Sigmoid colon (tissue), 4 donors: ENCODE measurements around the gene WFDC10A.

Source experiments
- CTCF ChIP-seq, 4 experiments: fragments of 450-650 bp in 3 of 4; fragments of 200-600 bp in 1 of 4; IDR thresholded peaks; one replicate each; pipeline ENCODE4 v1.5.1; 2016 to 2019; ENCODE audit warnings: antibody characterized with exemption in 4 of 4, mild to moderate bottlenecking in 3 of 4, moderate library complexity in 2 of 4
- POLR2A ChIP-seq, 2 donors: fragments of 450-650 bp; IDR thresholded peaks; one replicate each; pipeline ENCODE4 v1.6.1; 2016; ENCODE audit warnings: antibody characterized with exemption in 2 of 2, mild to moderate bottlenecking in 2 of 2, moderate library complexity in 2 of 2
- POLR2AphosphoS5 ChIP-seq, 4 donors: sonication (generic); formaldehyde crosslinking; IDR thresholded peaks; one replicate each; pipeline ENCODE4 v1.6.1; 2017; ENCODE audit warnings: antibody characterized with exemption in 4 of 4

- no peak for TF ChIP-seq CTCF (IDR thresholded peaks at IDR 0.05)
- no peak for TF ChIP-seq POLR2AphosphoS5 (IDR thresholded peaks at IDR 0.05)
- TF ChIP-seq POLR2A (IDR thresholded peaks at IDR 0.05) = no peak
Measured at GRCh38 chr20:45588800-45589199, 40.7 kb upstream of the WFDC10A start.
